Esophagus squamous epithelium (tissue), 4 donors: Measurements from ENCODE around the gene TRANK1.

Experiments
- POLR2A ChIP-seq, 4 donors: fragments of 450-650 bp; IDR thresholded peaks; one replicate each; pipeline ENCODE4 v1.6.1; 2017; ENCODE audit warnings: antibody characterized with exemption in 4 of 4, mild to moderate bottlenecking in 4 of 4, moderate library complexity in 3 of 4
- TF ChIP-seq, protein P1 (sequence below), 6 experiments: fragments of 450-650 bp in 4 of 6; fragments of 200-600 bp in 2 of 6; sonication (generic) in 2 of 6; IDR thresholded peaks; one replicate each; pipeline ENCODE4 v1.5.1; 2016 to 2019; ENCODE audit warnings: antibody characterized with exemption in 6 of 6, mild to moderate bottlenecking in 4 of 6, moderate library complexity in 4 of 6

DNA sequence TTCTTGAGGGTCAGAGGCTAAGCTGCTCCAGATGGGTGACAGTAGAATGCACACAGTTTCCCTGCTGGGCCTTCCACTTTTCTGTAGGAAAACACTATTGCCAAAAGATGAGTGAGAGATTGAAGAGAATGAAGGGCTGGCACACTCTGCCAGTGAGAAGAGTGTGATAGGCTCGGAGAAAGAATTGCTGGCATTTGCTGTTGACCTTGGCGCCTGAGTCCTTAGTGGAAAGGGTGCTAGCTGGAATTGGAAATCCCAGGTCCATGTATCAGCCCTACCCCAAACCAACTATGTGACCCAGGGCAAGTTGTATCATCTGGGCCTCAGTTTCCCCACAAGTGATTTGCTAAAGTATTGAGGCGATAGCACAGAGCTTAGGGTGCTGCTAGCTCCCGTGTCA lies 120.4 kb downstream of the TRANK1 start:
- TF ChIP-seq, protein P1, sequence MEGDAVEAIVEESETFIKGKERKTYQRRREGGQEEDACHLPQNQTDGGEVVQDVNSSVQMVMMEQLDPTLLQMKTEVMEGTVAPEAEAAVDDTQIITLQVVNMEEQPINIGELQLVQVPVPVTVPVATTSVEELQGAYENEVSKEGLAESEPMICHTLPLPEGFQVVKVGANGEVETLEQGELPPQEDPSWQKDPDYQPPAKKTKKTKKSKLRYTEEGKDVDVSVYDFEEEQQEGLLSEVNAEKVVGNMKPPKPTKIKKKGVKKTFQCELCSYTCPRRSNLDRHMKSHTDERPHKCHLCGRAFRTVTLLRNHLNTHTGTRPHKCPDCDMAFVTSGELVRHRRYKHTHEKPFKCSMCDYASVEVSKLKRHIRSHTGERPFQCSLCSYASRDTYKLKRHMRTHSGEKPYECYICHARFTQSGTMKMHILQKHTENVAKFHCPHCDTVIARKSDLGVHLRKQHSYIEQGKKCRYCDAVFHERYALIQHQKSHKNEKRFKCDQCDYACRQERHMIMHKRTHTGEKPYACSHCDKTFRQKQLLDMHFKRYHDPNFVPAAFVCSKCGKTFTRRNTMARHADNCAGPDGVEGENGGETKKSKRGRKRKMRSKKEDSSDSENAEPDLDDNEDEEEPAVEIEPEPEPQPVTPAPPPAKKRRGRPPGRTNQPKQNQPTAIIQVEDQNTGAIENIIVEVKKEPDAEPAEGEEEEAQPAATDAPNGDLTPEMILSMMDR (IDR thresholded peaks at IDR 0.05) = no peak
- TF ChIP-seq POLR2A (IDR thresholded peaks at IDR 0.05) = no peak
